ENCODE data around the gene HTRA2. TPM values are rescaled to one million over a fixed set of nuclear protein-coding genes. Genes with fewer than 3 reads are reported as not detected.

The HTRA2 gene
- polyA plus RNA-seq, 6 donors from 2014 or later = 33.0 to 52.0 (median 44.7) TPM

DNA sequence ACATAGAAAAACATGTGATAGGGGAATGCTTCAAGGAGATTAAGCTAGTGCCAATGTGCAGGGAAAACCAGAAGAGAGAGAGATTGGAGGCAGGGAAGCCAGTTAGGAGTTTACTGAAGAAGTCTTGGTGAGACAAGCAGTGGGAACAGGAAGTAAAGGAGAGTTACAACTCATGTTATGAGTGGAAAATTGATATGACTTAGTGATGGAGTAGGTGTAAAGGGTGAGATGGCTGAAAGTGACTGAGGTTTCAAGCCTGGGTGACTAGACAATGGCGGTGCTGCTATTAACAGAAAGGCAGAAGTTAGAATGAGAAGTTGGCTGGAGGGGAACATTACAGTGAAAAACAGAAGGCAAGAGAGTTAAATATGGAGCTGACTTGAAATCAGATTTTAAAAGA lies 41.3 kb downstream of the HTRA2 start:
- Mint-ChIP-seq H3K27me3 (no peaks in the 10 kb centered on the region), H3K4me3 (no peak overlapping the region), H3K27ac (no peak overlapping the region), H3K9me3 (peaks cover 0 to 2% (median 0%) of the 10 kb centered on the region in 7 donors), H3K4me1 (peaks cover 19 to 29% (median 23%) of the 10 kb centered on the region in 3 donors), H3K36me3 (no peaks in the 10 kb centered on the region)
- DNase-seq (peak; percentile 50), ATAC-seq (ENCODE audit: low read depth in 2 of 2) (peak; percentile 90)

- no peak for ATAC-seq (ENCODE audit: low read depth in 2 of 2)
- Mint-ChIP-seq H3K9me3 (peaks cover 0 to 2% (median 0%) of the 10 kb centered on the region in 7 donors), H3K27ac (peak overlapping the region in 2 of 6 donors; percentile 40 to 57), H3K27me3 (no peaks in the 10 kb centered on the region), H3K4me3 (peak overlapping the region in 5 of 8 donors; percentile 12 to 80 (median 20)), H3K36me3 (no peaks in the 10 kb centered on the region), H3K4me1 (peaks cover 22 to 41% (median 34%) of the 10 kb centered on the region in 3 donors)
- no peak for DNase-seq
Observed at GRCh38 chr2:74572178-74572925, 42.6 kb downstream of the HTRA2 start.

DNA sequence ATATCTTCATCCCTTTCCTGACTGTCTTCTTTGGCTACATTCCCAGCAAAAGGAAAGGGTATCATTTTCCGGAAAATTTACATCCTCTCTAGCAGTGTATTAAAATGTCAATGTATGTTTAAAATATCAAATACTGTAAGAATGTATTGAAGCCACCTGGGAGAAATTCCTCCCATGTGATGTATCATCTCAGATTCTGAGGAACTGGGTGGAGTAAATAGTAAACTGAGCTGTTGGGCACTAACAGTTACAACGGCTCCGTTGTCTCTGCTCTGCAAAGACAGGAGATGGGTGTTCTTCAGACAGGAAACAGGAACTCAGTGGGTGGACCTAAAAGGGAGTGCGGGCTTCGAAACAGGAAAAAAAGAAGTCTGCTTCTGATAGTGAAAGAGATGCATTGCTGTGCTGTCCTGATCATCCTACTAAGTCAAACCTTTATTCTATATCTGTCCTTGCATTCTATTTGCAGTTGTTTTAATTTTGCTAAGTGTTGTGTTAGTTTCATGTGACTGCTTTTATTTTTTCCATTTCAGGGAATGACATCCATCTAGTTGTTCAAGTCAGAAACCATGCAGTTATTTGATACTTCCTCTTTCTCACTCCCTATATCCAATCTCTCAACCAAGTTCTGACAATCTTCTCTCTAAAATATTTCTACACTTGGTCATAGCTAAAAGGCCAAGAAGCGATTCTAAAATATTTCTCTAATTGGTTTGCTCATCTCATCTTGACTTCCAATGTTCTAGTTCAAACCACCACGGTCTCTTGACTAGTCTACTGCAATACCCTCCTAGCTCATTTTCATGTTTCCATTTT lies 44.2 kb downstream of the HTRA2 start:
- Mint-ChIP-seq H3K4me1 (peaks cover 26 to 42% (median 31%) of the 10 kb centered on the region in 3 donors), H3K4me3 (peak overlapping the region; percentile 63 to 89 (median 78)), H3K36me3 (no peaks in the 10 kb centered on the region), H3K27me3 (no peaks in the 10 kb centered on the region), H3K9me3 (peaks cover 0 to 2% (median 0%) of the 10 kb centered on the region in 7 donors), H3K27ac (peak overlapping the region; percentile 2 to 88 (median 36))
- DNase-seq (peak; percentile 41), ATAC-seq (ENCODE audit: low read depth in 2 of 2) (peak; percentile 68 to 71)

- Mint-ChIP-seq H3K9me3 (peaks cover 0 to 2% (median 0%) of the 10 kb centered on the region in 7 donors), H3K27ac (no peak overlapping the region), H3K4me1 (peaks cover 20 to 38% (median 31%) of the 10 kb centered on the region in 3 donors), H3K36me3 (no peaks in the 10 kb centered on the region), H3K27me3 (peaks cover 0 to 6% (median 5%) of the 10 kb centered on the region in 3 donors), H3K4me3 (no peak overlapping the region)
- no peak for DNase-seq
- no peak for ATAC-seq (ENCODE audit: low read depth in 2 of 2)
Observed at GRCh38 chr2:74575320-74575719, 45.6 kb downstream of the HTRA2 start.

DNA sequence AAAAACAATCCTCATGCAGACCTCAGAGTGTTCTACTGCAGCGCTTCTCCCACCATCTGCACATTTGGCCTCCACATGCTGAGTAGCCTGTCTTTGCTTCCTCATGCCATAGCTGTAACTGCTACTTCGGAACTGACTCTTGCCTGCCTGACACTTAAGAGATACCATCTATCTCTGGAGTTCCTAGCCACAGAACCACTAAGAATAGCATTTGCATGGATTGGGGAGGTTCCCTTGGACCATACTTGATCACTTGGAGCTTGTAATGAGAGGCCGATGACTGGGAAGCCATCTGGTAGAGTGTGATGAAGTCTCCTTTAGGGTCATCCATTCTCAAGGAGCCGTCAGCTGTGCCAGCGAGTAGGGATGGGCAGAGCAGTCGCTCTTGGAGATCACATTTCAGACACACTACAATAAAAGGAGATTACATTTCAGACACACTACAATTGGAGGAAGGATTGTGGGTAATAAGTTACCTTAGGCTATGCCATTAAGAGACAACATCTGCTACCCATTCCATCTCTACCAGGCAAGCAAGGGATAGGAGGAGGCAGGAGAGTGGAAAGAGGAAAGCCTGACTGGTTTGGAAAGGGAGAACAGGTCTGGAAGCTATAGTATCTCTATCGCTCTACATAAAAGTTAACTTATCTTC lies 46.6 kb downstream of the HTRA2 start:
- no peak for DNase-seq
- Mint-ChIP-seq H3K4me1 (peaks cover 20 to 38% (median 31%) of the 10 kb centered on the region in 3 donors), H3K36me3 (no peaks in the 10 kb centered on the region), H3K9me3 (peaks cover 0 to 2% (median 0%) of the 10 kb centered on the region in 7 donors), H3K4me3 (peak overlapping the region in 1 of 8 donors; percentile 30), H3K27me3 (peaks cover 0 to 12% (median 10%) of the 10 kb centered on the region in 3 donors), H3K27ac (peak overlapping the region in 2 of 6 donors; percentile 15 to 33)
- ATAC-seq (ENCODE audit: low read depth in 2 of 2) = no peak

DNA sequence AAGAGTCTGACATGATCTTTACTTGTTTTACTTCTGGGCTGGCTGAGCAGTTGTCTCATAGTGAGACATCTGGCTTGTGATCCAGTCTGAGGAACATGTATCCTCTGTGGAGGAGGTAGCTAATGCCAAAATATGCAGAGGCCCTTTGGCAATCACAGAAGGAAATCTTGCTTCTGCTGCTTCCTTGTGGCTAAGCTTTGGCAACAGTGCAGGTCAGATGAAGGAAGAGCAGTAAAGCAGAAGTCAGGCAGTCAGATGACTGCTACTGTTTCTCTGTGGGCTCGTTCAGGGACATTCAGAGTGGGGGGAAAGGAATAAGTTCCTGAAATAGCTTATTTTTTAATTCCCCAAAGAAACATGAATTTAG lies 47.1 kb downstream of the HTRA2 start:
- ATAC-seq (ENCODE audit: low read depth in 2 of 2) = peak in 1 of 2 donors; percentile 48
- no peak for DNase-seq

GRCh38 chr2:74577448-74577847 lies 47.7 kb downstream of the HTRA2 start:
- ATAC-seq (ENCODE audit: low read depth in 2 of 2) = no peak
- DNase-seq = no peak
- Mint-ChIP-seq H3K4me3 (no peak overlapping the region), H3K36me3 (no peaks in the 10 kb centered on the region), H3K4me1 (peaks cover 20 to 38% (median 31%) of the 10 kb centered on the region in 3 donors), H3K9me3 (peaks cover 0 to 2% (median 0%) of the 10 kb centered on the region in 7 donors), H3K27me3 (peaks cover 0 to 13% (median 11%) of the 10 kb centered on the region in 3 donors), H3K27ac (peak overlapping the region in 2 of 6 donors; percentile 33 to 44)

More for the DNA sequence above, 47.1 kb downstream of the HTRA2 start:
- no peaks in the 10 kb centered on the region for H3K36me3 Mint-ChIP-seq
- peak overlapping the region in 2 of 6 donors; percentile 15 to 33 for H3K27ac Mint-ChIP-seq
- peaks cover 20 to 38% (median 31%) of the 10 kb centered on the region in 3 donors for H3K4me1 Mint-ChIP-seq
- peak overlapping the region in 1 of 8 donors; percentile 30 for H3K4me3 Mint-ChIP-seq
- H3K9me3 Mint-ChIP-seq = peaks cover 0 to 2% (median 0%) of the 10 kb centered on the region in 7 donors
- peaks cover 0 to 13% (median 11%) of the 10 kb centered on the region in 3 donors for H3K27me3 Mint-ChIP-seq

DNA sequence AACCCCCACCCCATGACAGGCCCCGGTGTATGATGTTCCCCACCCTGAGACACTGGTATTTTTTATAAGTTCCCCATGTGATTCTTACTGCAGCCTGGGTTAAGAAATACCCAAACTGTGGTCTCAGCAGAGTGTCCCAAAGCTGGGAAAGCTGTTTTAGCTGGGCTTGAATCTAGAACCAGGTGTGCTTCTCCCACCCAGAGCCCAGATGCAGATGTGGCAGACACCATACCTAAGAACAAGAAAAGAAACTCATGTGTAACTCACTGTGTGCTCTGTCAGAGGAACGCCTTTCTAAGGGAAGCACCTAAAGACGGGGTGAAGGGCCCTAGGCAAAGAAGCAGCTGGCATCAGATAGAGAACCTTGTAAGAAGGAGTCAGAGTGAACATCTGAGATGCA lies 48.7 kb downstream of the HTRA2 start:
- Mint-ChIP-seq H3K27me3 (peaks cover 0 to 13% (median 11%) of the 10 kb centered on the region in 3 donors), H3K27ac (peak overlapping the region in 1 of 6 donors; percentile 57), H3K9me3 (peaks cover 0 to 2% (median 0%) of the 10 kb centered on the region in 7 donors), H3K4me1 (peaks cover 20 to 36% (median 31%) of the 10 kb centered on the region in 3 donors), H3K36me3 (no peaks in the 10 kb centered on the region), H3K4me3 (no peak overlapping the region)
- ATAC-seq (ENCODE audit: low read depth in 2 of 2) (no peak), DNase-seq (no peak)

DNA sequence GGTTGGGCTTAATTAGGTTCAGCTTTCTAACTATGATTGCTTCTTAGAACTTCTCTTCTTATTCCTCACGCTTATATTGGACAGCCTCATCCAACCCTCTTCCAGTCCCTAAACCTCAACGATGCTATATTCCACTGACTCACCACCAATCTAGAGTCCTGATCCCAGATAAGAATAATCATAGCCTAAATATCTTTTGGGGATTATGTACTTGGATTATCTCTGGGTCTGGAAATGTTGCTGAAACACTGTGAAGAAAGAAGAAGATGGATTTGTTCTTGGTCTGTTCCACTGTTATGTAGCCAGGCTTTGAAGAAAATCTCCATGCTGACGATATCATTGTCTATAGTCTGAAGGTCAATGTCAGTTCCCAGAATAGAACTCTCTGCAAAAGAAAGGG lies 51.7 kb downstream of the HTRA2 start:
- no peak for DNase-seq
- H3K36me3 Mint-ChIP-seq = no peaks in the 10 kb centered on the region
- peaks cover 7 to 24% (median 14%) of the 10 kb centered on the region in 3 donors for H3K4me1 Mint-ChIP-seq
- H3K27ac Mint-ChIP-seq = no peak overlapping the region
- H3K27me3 Mint-ChIP-seq = peaks cover 0 to 13% (median 11%) of the 10 kb centered on the region in 3 donors
- H3K4me3 Mint-ChIP-seq = no peak overlapping the region
- no peak for ATAC-seq (ENCODE audit: low read depth in 2 of 2)
- no peaks in the 10 kb centered on the region for H3K9me3 Mint-ChIP-seq

DNA sequence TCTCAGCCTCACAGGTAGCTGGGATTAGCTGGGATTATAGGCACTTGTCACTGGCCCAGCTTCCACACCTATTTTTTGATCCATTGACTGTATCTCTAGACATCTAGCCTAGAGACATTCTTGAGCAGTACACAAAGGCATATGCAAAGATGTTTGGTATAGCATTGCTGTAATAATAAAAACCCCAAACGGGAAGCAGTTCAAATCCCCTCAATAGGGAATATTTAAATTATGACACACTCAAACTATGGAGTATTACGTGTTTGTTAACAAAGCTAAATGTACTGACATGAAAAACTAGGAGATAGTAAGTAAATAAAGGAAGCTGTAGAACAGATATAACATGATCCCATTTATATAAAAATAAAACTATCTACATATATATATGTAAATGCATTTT lies 52.5 kb downstream of the HTRA2 start:
- no peak overlapping the region for H3K27ac Mint-ChIP-seq
- H3K36me3 Mint-ChIP-seq = no peaks in the 10 kb centered on the region
- H3K4me3 Mint-ChIP-seq = no peak overlapping the region
- no peaks in the 10 kb centered on the region for H3K9me3 Mint-ChIP-seq
- H3K27me3 Mint-ChIP-seq = peaks cover 0 to 13% (median 11%) of the 10 kb centered on the region in 3 donors
- no peak for ATAC-seq (ENCODE audit: low read depth in 2 of 2)
- peaks cover 6 to 16% (median 7%) of the 10 kb centered on the region in 3 donors for H3K4me1 Mint-ChIP-seq
- DNase-seq = no peak
